ENCODE measurements around the gene TAX1BP3. TPM values are rescaled to one million over a fixed set of nuclear protein-coding genes. Genes with fewer than 3 reads are reported as not detected.

TAX1BP3 gene
- total RNA-seq, 1 experiment from 2014 or later: 147 TPM

DNA sequence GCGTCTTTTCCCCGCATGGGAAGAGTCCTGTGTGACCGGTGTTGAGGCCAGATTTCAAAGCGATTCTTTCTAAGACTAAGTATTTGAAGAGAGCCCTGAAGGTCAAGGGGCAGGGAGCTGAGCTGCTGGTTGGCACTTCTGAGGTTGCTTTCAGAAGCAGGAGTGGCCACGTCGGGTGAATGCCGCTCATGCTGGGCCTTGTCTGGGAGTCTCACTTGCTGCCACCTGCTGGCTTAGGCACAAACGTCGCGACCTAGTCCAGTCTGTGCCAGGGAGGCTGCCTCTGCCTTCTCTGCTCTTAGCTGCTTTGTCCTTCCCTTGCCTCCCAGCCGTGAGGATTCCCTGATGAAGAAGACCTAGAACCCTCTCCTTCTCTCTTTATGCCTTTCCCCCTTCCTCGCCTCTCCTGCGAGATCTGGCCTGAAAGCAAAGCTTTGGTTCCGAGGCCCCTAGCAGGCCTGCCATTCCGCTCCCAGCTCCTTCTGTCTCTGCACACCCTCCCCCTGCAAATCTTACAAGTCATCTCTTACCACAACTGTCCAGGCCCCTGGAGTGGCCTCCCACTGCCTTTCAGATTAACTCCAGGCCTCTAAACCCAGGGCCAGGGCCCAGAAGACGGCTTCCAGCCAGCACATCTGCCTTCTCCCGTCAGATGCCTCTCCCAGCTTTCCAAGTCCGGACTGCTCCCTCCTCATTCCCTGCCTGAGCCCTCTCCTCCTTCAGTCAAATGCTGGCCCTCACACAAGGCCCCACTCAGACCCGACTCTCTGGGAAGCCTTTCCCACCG lies 20.4 kb downstream of the TAX1BP3 start:
- Histone ChIP-seq H3K9me2 (ENCODE audit: insufficient read depth) (no peaks in the 10 kb centered on the region), H2AFZ (no peak overlapping the region)
- CTCF ChIA-PET: interaction anchor here (0.6 kb wide), 1 partner anchor 49 kb away, joined by 20 read pairs; no protein-coding TSS in a partner anchor

DNA sequence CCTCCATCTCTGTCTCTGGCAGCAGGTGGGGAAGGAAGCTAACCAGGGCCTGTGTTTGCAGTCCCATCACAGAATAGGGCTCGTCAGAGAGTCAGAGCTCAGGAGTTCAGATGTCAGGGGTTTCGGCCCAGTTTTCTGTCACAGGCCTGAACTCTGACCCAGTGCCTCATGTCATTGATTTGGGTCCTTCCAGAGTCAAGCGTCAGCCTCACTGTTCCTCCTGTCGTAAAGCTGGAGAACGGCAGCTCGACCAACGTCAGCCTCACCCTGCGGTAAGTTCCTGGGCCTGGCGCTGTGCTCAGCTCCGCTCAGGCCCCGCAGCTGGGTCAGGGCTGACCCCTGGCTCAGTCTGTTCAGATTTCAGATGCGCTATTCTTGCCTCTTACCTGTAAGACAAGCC lies 21.1 kb downstream of the TAX1BP3 start:
- no peaks in the 10 kb centered on the region for H3K9me3 ChIP-seq (ENCODE audit: insufficient read depth, low read depth)
- H3K79me2 ChIP-seq (ENCODE audit: low read depth): no peaks in the 10 kb centered on the region
- no peak overlapping the region for H2AFZ ChIP-seq
- DNase-seq: no peak
- H3K9me2 ChIP-seq (ENCODE audit: insufficient read depth): no peaks in the 10 kb centered on the region
- ChIA-PET CTCF (no interaction called here), POLR2A (ENCODE audit: unreplicated experiment) (no interaction called here)
- 0 out of 2 replicates have a peak, but pooled peaks cover 4% of the 10 kb centered on the region for H3F3A ChIP-seq (ENCODE audit: insufficient read depth, low read depth)
- H3K4me2 ChIP-seq: no peak overlapping the region
- no peaks in the 10 kb centered on the region for H3K4me1 ChIP-seq (replicated peaks; ENCODE audit: insufficient read depth)
- intact Hi-C loops (cut with micrococcal nuclease; ENCODE audit: unreplicated experiment): loop anchor here (2.0 kb wide), 1 partner anchor 818 kb away; no protein-coding TSS in a partner anchor
- H4K20me1 ChIP-seq (ENCODE audit: insufficient read depth): peaks cover 4% of the 10 kb centered on the region; the same call in 1 of the 2 replicates
- no peak for TF ChIP-seq CTCF (conservative IDR thresholded peaks at IDR 0.05)
- no peak for TF ChIP-seq EZH2 (IDR thresholded peaks at IDR 0.05; ENCODE audit: low read depth)
- H3K27ac ChIP-seq: no peak overlapping the region
- H3K27me3 ChIP-seq (ENCODE audit: insufficient read depth, low read depth): no peaks in the 10 kb centered on the region
- H3K4me3 ChIP-seq: no peak overlapping the region
- no peaks in the 10 kb centered on the region for H3K36me3 ChIP-seq (ENCODE audit: low read depth)
- no TSS peak for BruUV-seq (replicated peaks)

More for the DNA sequence above, 20.4 kb downstream of the TAX1BP3 start:
- no TSS peak for BruUV-seq (replicated peaks)
- Histone ChIP-seq H4K20me1 (ENCODE audit: insufficient read depth) (peaks cover 4% of the 10 kb centered on the region; the same call in 1 of the 2 replicates), H3K4me2 (no peak overlapping the region), H3K9me3 (ENCODE audit: insufficient read depth, low read depth) (no peaks in the 10 kb centered on the region), H3K79me2 (ENCODE audit: low read depth) (no peaks in the 10 kb centered on the region), H3K4me1 (replicated peaks; ENCODE audit: insufficient read depth) (no peaks in the 10 kb centered on the region), H3F3A (ENCODE audit: insufficient read depth, low read depth) (0 out of 2 replicates have a peak, but pooled peaks cover 3% of the 10 kb centered on the region), H3K27ac (no peak overlapping the region), H3K4me3 (no peak overlapping the region), H3K27me3 (ENCODE audit: insufficient read depth, low read depth) (no peaks in the 10 kb centered on the region), H3K36me3 (ENCODE audit: low read depth) (no peaks in the 10 kb centered on the region)
- POLR2A ChIA-PET (ENCODE audit: unreplicated experiment): no interaction called here
- TF ChIP-seq CTCF (conservative IDR thresholded peaks at IDR 0.05) (peak; percentile 63), EZH2 (IDR thresholded peaks at IDR 0.05; ENCODE audit: low read depth) (no peak)
- intact Hi-C loops (cut with micrococcal nuclease; ENCODE audit: unreplicated experiment): loop anchor here (2.0 kb wide), 1 partner anchor 819 kb away; no protein-coding TSS in a partner anchor
- DNase-seq: peak in 1 of 2 experiments; percentile 40

GRCh38 chr17:3645310-3645709 lies 23.1 kb downstream of the TAX1BP3 start:
- H2AFZ ChIP-seq: no peak overlapping the region
- H3K36me3 ChIP-seq (ENCODE audit: low read depth): no peaks in the 10 kb centered on the region
- H3K27ac ChIP-seq: no peak overlapping the region
- ChIA-PET CTCF (interaction anchor here (0.7 kb wide), 1 partner anchor 836 kb away, joined by 11 read pairs; no protein-coding TSS in a partner anchor), POLR2A (ENCODE audit: unreplicated experiment) (no interaction called here)
- H4K20me1 ChIP-seq (ENCODE audit: insufficient read depth): peaks cover 4% of the 10 kb centered on the region; the same call in 1 of the 2 replicates
- no peaks in the 10 kb centered on the region for H3K79me2 ChIP-seq (ENCODE audit: low read depth)
- no peaks in the 10 kb centered on the region for H3K9me3 ChIP-seq (ENCODE audit: insufficient read depth, low read depth)
- no peaks in the 10 kb centered on the region for H3K4me1 ChIP-seq (replicated peaks; ENCODE audit: insufficient read depth)
- no peak overlapping the region for H3K4me2 ChIP-seq
- H3K9me2 ChIP-seq (ENCODE audit: insufficient read depth): no peaks in the 10 kb centered on the region
- no peak overlapping the region for H3K4me3 ChIP-seq
- no peak for TF ChIP-seq EZH2 (IDR thresholded peaks at IDR 0.05; ENCODE audit: low read depth)
- TF ChIP-seq CTCF (conservative IDR thresholded peaks at IDR 0.05): no peak
- no peak for DNase-seq
- no peaks in the 10 kb centered on the region for H3K27me3 ChIP-seq (ENCODE audit: insufficient read depth, low read depth)
- intact Hi-C loops (cut with micrococcal nuclease; ENCODE audit: unreplicated experiment): no loop called here
- BruUV-seq (replicated peaks): no TSS peak
- 0 out of 2 replicates have a peak, but pooled peaks cover 4% of the 10 kb centered on the region for H3F3A ChIP-seq (ENCODE audit: insufficient read depth, low read depth)

Data from PC-9 (cell line).